Measurements from ENCODE around the gene ASTN1.

The ASTN1 gene

DNA sequence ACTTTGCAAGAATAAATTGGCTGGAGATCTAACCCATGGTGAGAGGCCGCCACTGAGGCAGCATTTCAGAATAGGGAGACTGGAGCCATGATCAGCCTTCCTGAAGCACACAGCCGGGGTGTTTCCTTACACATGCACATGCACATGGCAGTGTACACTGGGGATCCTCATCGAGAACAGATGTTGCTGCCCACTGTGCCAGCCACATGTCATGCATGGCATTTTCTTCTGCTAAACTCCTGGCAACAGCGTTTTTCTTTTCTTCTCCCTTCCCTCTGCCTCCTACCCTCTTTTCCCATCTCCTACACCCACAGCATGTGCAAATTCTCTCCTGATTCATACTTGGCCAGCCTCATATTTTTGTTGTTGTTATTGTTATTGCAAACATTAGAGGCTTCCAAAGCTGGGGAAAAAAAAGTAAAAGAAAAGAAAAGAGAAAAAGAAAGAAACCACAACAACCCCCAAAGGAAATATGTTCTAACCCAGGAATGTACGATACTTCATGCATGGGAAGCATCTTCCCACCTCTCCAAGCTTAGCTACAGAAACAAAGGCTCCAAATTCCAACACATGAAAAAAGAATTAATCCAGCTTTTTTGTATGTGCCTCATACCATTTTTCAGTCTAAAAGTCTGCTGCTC, 344.0 kb downstream of the ASTN1 start:
- no peak for ATAC-seq

DNA sequence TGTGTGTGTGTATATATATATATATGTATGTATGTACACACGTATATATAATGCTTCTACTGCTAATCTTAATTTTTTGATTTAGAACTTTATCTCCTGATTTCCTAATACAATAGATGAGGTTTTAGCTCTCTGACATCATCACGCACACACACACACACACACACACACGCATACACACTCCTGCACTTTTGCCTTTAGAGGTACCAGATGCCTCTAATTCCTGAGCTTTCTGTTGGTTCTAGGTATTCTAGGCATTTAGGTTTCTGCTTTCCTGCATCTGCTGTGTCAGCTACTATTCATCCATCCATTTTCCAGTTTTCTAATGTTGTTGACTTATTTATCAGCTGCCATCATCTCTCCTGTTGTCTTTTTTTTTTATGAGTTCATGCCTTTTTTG, 348.3 kb downstream of the ASTN1 start:
- ATAC-seq: no peak

DNA sequence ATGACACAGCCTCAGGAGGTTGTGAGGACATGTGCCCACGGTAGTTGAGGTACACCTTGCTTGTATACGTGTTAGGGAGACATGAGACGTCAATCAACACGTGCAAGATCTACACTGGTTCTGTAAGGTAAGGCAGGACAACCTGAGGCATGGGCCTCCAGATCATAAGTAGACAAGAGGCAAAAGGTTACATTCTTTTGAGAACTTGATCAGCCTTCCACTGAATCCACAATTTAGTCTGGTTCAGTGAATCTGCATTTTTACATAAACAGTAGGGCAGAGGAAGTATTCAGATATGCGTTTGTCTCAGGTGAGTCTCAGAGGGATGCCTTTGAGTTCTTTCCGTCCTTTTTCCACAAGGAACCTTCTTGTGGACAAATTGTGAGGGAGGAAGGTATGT, 348.9 kb downstream of the ASTN1 start:
- no peak for ATAC-seq

DNA sequence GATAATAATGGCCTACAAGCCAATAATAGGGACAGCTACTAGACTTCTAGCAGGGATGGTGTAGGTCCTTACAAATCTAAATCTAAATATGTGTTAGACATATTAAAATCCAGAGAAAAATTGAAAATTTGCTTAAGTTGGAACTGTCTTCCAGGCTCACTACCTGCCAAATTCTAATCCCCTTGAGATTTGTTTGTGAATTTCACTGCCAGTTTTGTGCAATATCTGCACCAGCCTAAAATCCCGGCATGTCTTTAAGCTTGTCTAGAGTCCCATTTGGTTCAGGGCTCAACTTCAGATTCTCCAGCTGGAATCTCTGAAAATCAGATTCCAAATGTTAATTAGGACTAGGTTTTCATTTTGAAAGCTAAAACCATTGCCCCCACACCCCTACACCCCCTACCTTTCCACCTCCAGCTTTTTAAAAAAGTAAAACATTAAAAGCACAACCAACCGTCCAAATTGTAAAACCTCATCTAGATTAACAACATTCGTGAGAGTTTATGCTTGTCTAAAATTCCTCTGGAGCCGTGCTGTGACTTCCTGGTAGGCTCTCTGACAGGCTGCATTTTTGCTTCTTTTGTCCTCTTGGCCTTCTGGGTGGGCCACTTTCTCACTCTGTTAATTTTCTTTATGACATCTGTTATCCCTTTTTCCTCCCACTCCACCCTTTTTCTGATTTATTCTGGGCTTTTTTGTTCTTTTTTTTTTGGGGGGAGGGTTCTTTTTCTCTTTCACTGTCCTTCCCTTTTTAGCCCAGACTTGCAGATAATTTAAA, 352.8 kb downstream of the ASTN1 start:
- no peak for ATAC-seq

DNA sequence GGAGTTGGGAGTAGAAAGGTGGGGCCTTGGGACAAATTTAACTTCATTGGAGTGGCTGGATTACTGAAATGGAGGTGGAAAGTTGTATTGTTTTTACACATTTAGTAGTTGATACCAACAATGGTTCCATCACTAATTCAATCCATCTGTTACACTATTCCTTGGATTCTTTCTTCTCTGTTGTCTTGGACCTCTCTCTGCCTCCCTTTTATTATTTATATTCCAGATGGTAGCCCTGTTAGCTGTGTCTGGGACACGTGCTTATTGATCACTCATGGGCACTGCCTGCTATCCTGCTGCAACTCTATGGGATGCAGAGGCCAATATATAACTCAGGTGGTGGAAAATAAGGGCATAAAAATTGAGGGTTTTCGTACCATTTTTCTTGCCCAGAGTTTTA, 355.2 kb downstream of the ASTN1 start:
- no peak for ATAC-seq
